HG03066 (cell line): ENCODE data around the gene SAXO1.
"Not testable (repeated sequence)": the region's sequence is repeated elsewhere in the genome, so short reads cannot be mapped to it uniquely, and the experiment has no call there.

ENCODE experiments used
- ATAC-seq: cut with Tn5 transposase; IDR thresholded peaks from one replicate; pipeline ENCODE4 v1.9.1; 2021; ENCODE audit warnings: low read depth; ENCODE audit not compliant: unreplicated experiment

Gene SAXO1

GRCh38 chr9:18973348-18973747 lies 59.7 kb downstream of the SAXO1 start:
- no peak for ATAC-seq

DNA sequence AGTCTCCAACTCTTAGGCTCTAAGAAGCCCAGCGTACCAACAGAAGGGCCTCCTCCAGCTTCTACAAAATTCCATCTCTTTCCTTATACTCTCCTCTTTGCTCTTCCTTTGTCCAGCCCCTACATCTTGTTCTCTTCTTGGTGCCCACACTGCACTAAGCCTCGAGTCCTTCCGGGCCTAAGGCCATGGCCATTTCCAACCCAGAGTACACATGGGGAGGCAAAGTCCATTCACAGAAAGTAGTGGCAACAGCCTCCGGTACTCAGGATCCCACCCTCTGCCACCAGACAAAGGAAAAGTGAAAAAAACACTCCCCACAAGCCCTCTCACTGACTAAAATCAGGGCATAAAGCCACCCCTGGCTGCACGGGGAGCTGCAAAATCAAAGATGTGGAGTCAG lies 60.3 kb downstream of the SAXO1 start:
- no peak for ATAC-seq

GRCh38 chr9:18971909-18972308 lies 61.1 kb downstream of the SAXO1 start:
- ATAC-seq = no peak

DNA sequence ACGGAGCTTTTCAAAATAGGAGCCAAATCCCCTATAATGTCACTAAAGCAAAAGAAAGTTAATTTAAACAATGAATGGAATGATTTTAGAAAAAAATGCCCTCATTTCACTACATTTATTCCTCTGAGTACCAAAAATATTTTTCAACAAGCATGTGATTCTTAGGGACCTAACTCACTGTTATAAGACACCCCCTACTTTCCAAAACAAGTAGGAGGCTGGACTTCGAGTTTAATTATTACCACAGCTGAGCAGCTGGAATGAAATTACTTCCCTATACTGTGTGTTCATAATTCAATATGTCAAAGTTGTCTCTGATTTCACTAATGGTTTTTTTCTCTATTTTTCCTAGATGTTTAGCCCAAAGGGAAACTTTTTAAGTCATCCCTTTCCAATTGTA lies 61.6 kb downstream of the SAXO1 start:
- ATAC-seq = no peak

- no peak for ATAC-seq
These were observed 62.6 kb downstream of the SAXO1 start for GRCh38 chr9:18970393-18970792.

DNA sequence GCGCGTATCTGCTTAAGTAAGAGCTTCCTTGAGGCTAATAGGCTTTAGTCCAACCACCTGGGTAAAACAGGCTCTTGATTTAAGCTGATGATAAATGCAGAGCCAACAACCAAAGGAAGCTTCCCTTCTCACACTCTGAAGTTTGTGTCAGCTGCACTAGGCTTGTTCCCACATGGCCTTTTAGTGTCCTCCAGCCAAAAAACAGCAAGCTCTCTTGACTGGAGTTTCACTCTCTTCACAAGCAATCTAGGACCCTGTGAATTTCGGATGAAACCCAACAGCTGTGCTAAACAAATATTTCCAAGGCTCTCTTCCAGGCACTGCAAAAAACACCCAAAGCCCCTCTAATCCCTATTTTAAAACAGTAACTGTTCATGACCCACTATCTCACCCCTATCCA lies 63.9 kb downstream of the SAXO1 start:
- no peak for ATAC-seq

DNA sequence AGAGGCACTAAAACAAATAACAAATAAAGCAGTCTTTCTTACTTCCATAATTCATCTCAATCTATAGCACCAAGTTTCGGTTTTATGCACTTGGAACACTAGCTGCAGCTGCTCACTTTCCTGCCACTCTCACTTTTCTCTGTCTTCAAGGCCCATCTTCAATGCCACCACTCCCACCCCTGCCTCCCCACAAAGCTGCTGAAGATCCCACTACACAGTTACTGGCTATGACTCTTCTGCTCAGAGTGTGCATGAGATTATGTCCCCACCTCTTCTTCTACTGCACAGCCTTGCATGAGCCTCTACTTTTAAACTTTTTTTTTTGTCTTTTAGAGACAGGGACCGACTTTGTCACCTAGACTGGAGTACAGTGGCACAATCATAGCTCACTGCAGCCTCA lies 77.4 kb downstream of the SAXO1 start:
- no peak for ATAC-seq

DNA sequence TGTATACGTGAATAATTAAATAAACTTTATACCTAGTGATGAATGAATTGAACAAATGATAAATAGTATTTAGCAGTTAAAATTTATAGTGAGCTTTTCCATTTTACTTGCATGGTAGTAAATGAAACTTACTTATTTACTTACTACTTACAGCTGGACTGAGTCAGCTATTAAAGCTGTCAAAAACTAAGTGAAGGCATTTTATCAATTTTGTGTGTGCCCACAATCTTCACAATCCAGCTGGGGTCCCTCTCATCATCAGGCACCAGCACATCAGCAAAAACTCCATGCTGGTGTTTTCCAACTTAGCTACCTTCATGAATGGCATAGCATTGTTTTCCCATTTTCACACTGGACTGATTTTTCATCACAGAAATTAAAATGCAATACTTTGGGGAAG lies 81.1 kb downstream of the SAXO1 start:
- no peak for ATAC-seq

- ATAC-seq = no peak
These were observed 85.1 kb downstream of the SAXO1 start for GRCh38 chr9:18947892-18948339.

- no peak for ATAC-seq
These were observed 90.2 kb downstream of the SAXO1 start for GRCh38 chr9:18942801-18943200.

- ATAC-seq = no peak
These were observed 91.8 kb downstream of the SAXO1 start for GRCh38 chr9:18941060-18941740.

DNA sequence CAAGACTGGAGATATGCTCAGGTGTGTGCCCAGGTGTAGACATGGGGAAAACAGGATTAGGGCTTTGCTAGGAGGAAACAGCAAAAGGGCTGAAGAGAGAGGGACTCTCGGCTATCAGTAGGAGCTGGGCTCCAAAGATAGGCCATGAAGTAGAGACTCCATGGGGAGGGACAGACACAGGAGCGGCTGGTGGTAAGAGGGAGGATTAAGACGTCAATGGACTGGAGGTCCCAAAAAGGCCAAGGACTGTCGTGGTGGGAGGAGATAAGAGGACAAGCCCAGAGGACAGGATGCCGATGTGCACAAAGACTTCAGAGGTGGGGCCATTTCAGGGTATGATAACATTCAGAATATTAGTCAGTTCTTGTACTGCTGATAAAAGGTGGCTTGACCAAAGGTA lies 93.1 kb downstream of the SAXO1 start:
- ATAC-seq = no peak

GRCh38 chr9:18936094-18936871 lies 96.7 kb downstream of the SAXO1 start:
- no peak for ATAC-seq

DNA sequence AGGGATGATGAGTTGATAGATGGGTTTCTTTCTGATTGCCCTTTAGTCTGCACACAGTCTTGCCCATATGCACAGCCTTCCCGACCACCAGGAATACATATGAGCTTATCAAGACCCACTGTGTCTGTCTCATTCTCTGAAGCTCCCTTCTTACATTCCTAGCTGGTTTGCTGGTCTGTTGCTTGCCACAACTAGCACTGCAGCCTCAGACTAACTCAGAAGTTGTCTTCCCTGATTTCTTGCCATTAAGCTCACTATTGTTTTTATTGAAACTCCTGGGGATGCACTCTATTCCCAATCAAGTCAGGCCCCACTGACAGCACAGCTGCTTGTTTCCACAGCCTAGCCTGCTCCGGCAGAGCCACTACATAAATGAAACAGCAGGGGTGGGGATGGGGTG lies 97.5 kb downstream of the SAXO1 start:
- ATAC-seq = no peak

GRCh38 chr9:18930611-18931010 lies 102.4 kb downstream of the SAXO1 start:
- not testable (repeated sequence) for ATAC-seq

DNA sequence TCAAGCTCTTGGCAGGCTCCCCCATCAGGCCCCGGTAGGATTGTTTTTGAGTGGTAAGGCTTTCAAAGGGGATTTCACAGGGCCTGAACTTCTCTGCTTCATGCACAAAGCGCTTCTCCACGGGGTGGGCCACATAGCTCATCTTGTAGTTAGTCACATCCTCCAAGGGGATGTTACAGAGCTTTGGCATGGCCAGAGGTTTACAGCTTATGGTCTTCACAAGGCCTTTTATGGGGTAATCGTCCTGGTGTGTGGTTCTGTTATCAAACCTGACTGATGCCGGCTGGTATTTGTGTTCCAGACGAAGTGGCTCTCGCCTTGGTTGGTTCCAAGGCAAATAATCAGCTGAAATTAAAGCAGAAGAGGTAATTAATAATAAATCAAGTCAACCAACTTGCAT lies 104.3 kb downstream of the SAXO1 start:
- ATAC-seq = no peak

DNA sequence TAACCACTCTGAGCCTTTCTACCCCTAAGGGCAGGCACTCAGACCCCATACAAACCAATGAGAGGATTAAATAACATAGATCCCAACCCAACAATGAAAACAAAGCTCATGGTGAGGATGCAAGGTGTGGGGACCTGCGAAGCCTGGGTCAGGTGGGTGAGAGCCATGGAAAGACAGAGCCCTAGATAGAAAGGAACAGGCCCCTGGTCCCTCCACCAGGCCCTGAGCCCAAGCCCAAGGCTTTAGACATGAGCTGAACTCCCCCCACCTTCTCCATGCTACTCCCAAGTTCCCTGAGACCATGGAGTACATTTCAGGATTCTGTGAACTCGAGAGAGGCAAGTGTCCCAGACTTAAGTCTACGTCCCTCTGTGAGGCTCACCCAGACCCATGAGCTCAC lies 106.5 kb downstream of the SAXO1 start:
- ATAC-seq = no peak

DNA sequence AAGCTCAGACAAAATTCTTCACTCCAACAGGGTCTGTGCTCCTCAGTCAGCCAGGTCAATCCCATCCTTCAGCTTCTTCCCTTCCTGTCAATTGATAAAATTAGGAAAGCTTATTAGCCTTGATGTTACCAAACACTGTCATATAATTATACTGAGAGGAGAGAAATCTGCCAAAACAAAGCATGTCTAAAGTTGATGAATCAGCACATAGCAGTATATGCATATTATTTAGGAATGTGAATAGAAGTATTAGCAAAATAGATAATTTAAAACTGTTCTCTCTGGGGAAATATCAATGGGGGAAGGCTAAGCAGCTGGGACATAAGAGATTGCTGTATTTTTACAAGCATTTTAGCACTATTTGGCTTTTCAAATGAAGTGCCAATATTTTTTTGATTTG lies 107.1 kb downstream of the SAXO1 start:
- ATAC-seq = no peak

GRCh38 chr9:18923671-18924430 lies 109.2 kb downstream of the SAXO1 start:
- ATAC-seq = no peak

DNA sequence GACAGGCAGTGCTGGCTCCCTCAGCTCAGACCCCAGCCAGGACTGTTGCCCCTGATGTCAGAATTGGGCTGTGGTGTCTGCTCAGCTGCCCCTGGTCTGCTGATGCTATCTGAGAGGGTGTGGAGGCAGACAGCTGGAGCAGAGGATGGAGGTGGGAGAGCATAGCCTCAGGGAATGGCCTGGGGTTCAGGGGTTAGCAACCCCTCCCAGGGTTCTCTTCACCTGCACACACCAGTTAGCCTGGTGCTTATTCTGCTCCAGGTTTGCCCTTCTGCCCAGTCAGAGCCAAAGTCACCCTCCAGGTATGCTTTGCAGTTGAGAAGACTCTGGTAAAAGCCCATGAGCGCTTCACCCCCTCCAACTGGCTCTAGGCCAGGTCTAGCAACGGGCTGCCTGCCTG lies 109.8 kb downstream of the SAXO1 start:
- ATAC-seq = no peak

DNA sequence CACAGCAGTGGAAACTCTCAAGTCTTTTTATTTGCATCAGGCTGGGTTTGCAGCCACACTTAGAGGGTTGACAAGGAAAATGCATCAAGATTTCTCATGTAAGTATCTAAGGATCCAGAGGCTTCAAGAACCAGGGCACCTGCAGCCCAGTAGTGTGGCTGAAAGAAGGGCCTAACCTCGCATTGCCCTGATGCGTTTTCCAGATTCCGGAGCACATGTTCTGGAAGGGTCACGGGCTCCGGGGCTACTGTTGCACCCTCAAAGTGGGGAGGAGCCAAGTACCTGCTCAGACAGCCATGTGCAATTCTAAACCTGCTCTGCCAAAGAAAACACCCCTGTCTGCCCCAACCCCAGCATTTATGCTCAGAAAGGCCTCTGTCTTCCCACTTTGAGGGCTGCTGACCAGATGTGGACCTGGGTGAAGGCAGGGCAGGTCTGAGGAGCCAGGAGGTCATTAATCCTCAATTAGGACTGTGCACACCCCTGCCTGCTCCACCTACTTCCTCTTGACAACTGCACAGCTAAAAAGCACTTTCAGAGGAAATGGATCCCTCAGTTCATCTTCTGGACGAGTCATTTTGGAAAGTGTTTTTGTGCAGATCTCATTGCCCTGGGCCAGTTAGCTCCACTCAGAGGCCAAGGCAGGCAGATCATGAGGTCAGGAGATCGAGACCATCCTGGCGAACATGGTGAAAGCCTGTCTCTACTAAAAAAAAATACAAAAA lies 110.7 kb downstream of the SAXO1 start:
- ATAC-seq = no peak
